ENCODE measurements around the gene GOLPH3. TPM values are rescaled to one million over a fixed set of nuclear protein-coding genes. Genes with fewer than 3 reads are reported as not detected.

The GOLPH3 gene
- total RNA-seq, 1 experiment from 2014 or later, result 98.7 TPM

- Histone ChIP-seq H2AFZ (ENCODE audit: low read length) (no peak overlapping the region), H3K79me1 (ENCODE audit: insufficient read depth, low read depth, low read length, poor library complexity, severe bottlenecking) (no peaks in the 10 kb centered on the region), H3K23me2 (ENCODE audit: insufficient read length, low read depth, low read length, poor library complexity, severe bottlenecking) (no peaks in the 10 kb centered on the region), H3K27ac (ENCODE audit: insufficient read length, low read depth, low read length) (no peak overlapping the region), H2BK15ac (ENCODE audit: low read depth, low read length) (no peak overlapping the region), H3K4me2 (ENCODE audit: insufficient read depth, insufficient read length, low read length) (no peak overlapping the region), H2AK5ac (ENCODE audit: insufficient read length, low read length) (no peak overlapping the region), H3K14ac (ENCODE audit: insufficient read depth, low read length) (no peak overlapping the region), H3K79me2 (ENCODE audit: insufficient read depth, low read length) (no peaks in the 10 kb centered on the region), H4K91ac (ENCODE audit: insufficient read length, low read depth, low read length) (no peak overlapping the region), H3T11ph (ENCODE audit: low read length) (no peak overlapping the region), H3K18ac (ENCODE audit: insufficient read length, low read depth, low read length) (no peak overlapping the region), H3K27me3 (ENCODE audit: insufficient read depth, low read length) (no peaks in the 10 kb centered on the region), H2BK120ac (ENCODE audit: low read depth, low read length, poor library complexity, severe bottlenecking) (no peak overlapping the region), H2BK12ac (ENCODE audit: insufficient read length, low read depth, low read length) (no peak overlapping the region), H4K5ac (ENCODE audit: insufficient read length, low read depth, low read length) (no peak overlapping the region), H4K8ac (replicated peaks; ENCODE audit: insufficient read length, low read depth, low read length) (no peak overlapping the region), H3K4ac (ENCODE audit: low read depth, low read length) (no peak overlapping the region), H3K56ac (ENCODE audit: insufficient read length, low read depth, low read length) (no peak overlapping the region), H3K9ac (ENCODE audit: extremely low read depth, insufficient read length, low read length) (no peak overlapping the region), H3K9me3 (ENCODE audit: control insufficient read depth, low read depth, low read length) (no peaks in the 10 kb centered on the region), H3K23ac (ENCODE audit: insufficient read length, low read depth, low read length) (no peak overlapping the region), H4K20me1 (ENCODE audit: control insufficient read depth, insufficient read depth, insufficient read length) (no peaks in the 10 kb centered on the region), H2BK20ac (ENCODE audit: low read depth, low read length, poor library complexity, severe bottlenecking) (no peak overlapping the region), H2BK5ac (ENCODE audit: insufficient read length, low read length) (no peak overlapping the region), H3K4me1 (ENCODE audit: insufficient read depth, low read length) (no peaks in the 10 kb centered on the region)
- TF ChIP-seq CTCF (conservative IDR thresholded peaks at IDR 0.05), result no peak
- Mint-ChIP-seq H3K4me3 (no peak overlapping the region), H3K27me3 (ENCODE audit: low read depth) (no peaks in the 10 kb centered on the region; the same call in 1 of the 2 replicates), H3K9me3 (no peaks in the 10 kb centered on the region), H3K4me1 (no peaks in the 10 kb centered on the region), H3K36me3 (ENCODE audit: insufficient read depth in 1 of 3, low read depth in 3 of 3) (peaks cover 0 to 3% (median 2%) of the 10 kb centered on the region in 3 experiments; a peak in 2 of 7 replicates), H3K27ac (no peak overlapping the region)
- DNase-seq, result no peak
- WGBS (ENCODE audit: extremely low coverage, insufficient read length, low lambda C conversion rate), result no CpG with 5 or more reads among the region's 7 CpGs
These were observed 19.5 kb upstream of the GOLPH3 start for GRCh38 chr5:32193591-32193990.

Measured in H9 (cell line).